Trophoblast cell (in vitro differentiated cells and primary cell): ENCODE data around the gene CDA. TPM values are rescaled to one million over a fixed set of nuclear protein-coding genes. Genes with fewer than 3 reads are reported as not detected.
A peak's percentile ranks its signal among the peaks of the same experiment; 100 is the strongest.

ENCODE experiments used
- DNase-seq, 2 donors: peaks; one replicate each; pipeline ENCODE4 v3.0.0-alpha.2; 2016
- H2AFZ ChIP-seq: 2 replicates; pipeline ENCODE4 v1.6.1; 2013; ENCODE audit warnings: low read length, moderate library complexity, mild to moderate bottlenecking; ENCODE audit not compliant: insufficient read depth, poor library complexity
- H2AK5ac ChIP-seq: 2 replicates; pipeline ENCODE4 v1.6.1; 2013; ENCODE audit warnings: mild to moderate bottlenecking, low read length
- H2BK120ac ChIP-seq: 2 replicates; pipeline ENCODE4 v1.6.1; 2013; ENCODE audit warnings: low read length, mild to moderate bottlenecking, moderate library complexity; ENCODE audit not compliant: insufficient read depth, poor library complexity
- H2BK12ac ChIP-seq: 2 replicates; pipeline ENCODE4 v1.6.1; 2013; ENCODE audit warnings: mild to moderate bottlenecking, low read length, moderate library complexity
- H2BK5ac ChIP-seq: 2 replicates; pipeline ENCODE4 v1.6.1; 2013; ENCODE audit warnings: low read length, low read depth, moderate library complexity, mild to moderate bottlenecking; ENCODE audit not compliant: poor library complexity
- H3K14ac ChIP-seq: 2 replicates; pipeline ENCODE4 v1.6.1; 2013; ENCODE audit warnings: mild to moderate bottlenecking, low read length
- H3K18ac ChIP-seq: 2 replicates; pipeline ENCODE4 v1.6.1; 2013; ENCODE audit warnings: mild to moderate bottlenecking, low read length
- H3K23ac ChIP-seq: 2 replicates; pipeline ENCODE4 v1.6.1; 2013; ENCODE audit warnings: low read length
- H3K27ac ChIP-seq: 2 replicates; pipeline ENCODE4 v1.5.1; 2013; ENCODE audit warnings: low read depth, mild to moderate bottlenecking, inconsistent platforms, low read length, moderate library complexity
- H3K27me3 ChIP-seq: 2 replicates; pipeline ENCODE4 v1.6.1; 2013; ENCODE audit warnings: inconsistent platforms, mild to moderate bottlenecking, low read length, moderate library complexity; ENCODE audit not compliant: insufficient read depth
- H3K36me3 ChIP-seq, 2 experiments: 1 replicate in 1 of 2; 2 replicates in 1 of 2; pipeline ENCODE4 v1.6.1; 2013; ENCODE audit warnings: low read length in 2 of 2, mild to moderate bottlenecking in 2 of 2, moderate library complexity in 1 of 2; ENCODE audit not compliant: insufficient read depth in 2 of 2, control insufficient read depth in 1 of 2
- H3K4ac ChIP-seq: 2 replicates; pipeline ENCODE4 v1.6.1; 2013; ENCODE audit warnings: low read depth, mild to moderate bottlenecking, low read length, moderate library complexity
- H3K4me1 ChIP-seq, 2 experiments: 1 replicate in 1 of 2; 2 replicates in 1 of 2; pipeline ENCODE4 v1.6.1; 2013; ENCODE audit warnings: low read length in 2 of 2, mild to moderate bottlenecking in 2 of 2, moderate library complexity in 1 of 2; ENCODE audit not compliant: insufficient read depth in 2 of 2, control insufficient read depth in 1 of 2
- H3K4me2 ChIP-seq: 2 replicates; pipeline ENCODE4 v1.6.1; 2013; ENCODE audit warnings: inconsistent platforms, mild to moderate bottlenecking, low read length, moderate library complexity
- H3K4me3 ChIP-seq: 2 replicates; pipeline ENCODE4 v1.5.1; 2013; ENCODE audit warnings: mild to moderate bottlenecking, low read depth, low read length, inconsistent platforms
- H3K79me1 ChIP-seq: one replicate; pipeline ENCODE4 v1.6.1; 2013; ENCODE audit warnings: low read length
- H3K79me2 ChIP-seq: 2 replicates; pipeline ENCODE4 v1.6.1; 2013; ENCODE audit warnings: low read length, mild to moderate bottlenecking; ENCODE audit not compliant: control insufficient read depth, insufficient read depth, poor library complexity
- H3K9ac ChIP-seq: 2 replicates; pipeline ENCODE4 v1.6.1; 2013; ENCODE audit warnings: mild to moderate bottlenecking, low read length
- H3K9me3 ChIP-seq: 2 replicates; pipeline ENCODE4 v1.6.1; 2013; ENCODE audit warnings: low read depth, mild to moderate bottlenecking, control low read depth, inconsistent platforms, low read length; ENCODE audit not compliant: insufficient read depth
- H4K12ac ChIP-seq: 2 replicates; pipeline ENCODE4 v1.6.1; 2013; ENCODE audit warnings: low read depth, mild to moderate bottlenecking, low read length, moderate library complexity
- H4K8ac ChIP-seq: 2 replicates; pipeline ENCODE4 v1.6.1; 2013; ENCODE audit warnings: low read depth, mild to moderate bottlenecking, low read length, moderate library complexity
- H4K91ac ChIP-seq: one replicate; pipeline ENCODE4 v1.6.1; 2013; ENCODE audit warnings: low read depth, mild to moderate bottlenecking, low read length, moderate library complexity
- WGBS: extraction: QIAGEN DNeasy Blood & Tissue Kit; methylation state at CpG from one replicate; pipeline ENCODE4 v1.1.7; 2013; ENCODE audit warnings: missing lambda C conversion rate; ENCODE audit not compliant: insufficient read length, insufficient coverage; ENCODE audit errors: extremely low coverage; 5-methylcytosine and 5-hydroxymethylcytosine counted together
- polyA plus RNA-seq: library from polyadenylated mRNA; stranded (reverse); fragments of 200-250 nt; gene quantifications from 2 replicates; pipeline ENCODE4 v1.2.3, GENCODE V29; 2013

The CDA gene
- polyA plus RNA-seq: 0.16 and 0.21 TPM in 2 replicates

- WGBS: no CpG with 5 or more reads among the region's 11 CpGs
Measured at GRCh38 chr1:20588634-20589225, at the start of gene CDA. TSS of gene CDA (plus strand) at chr1:20589097. CDS start at chr1:20589130, 33 bp downstream.

GRCh38 chr1:20540281-20540680 is 48.6 kb upstream of the CDA start:
- Histone ChIP-seq H3K14ac (no peak overlapping the region), H3K9me3 (no peaks in the 10 kb centered on the region), H2BK12ac (no peak overlapping the region), H3K4ac (no peak overlapping the region), H2BK5ac (no peak overlapping the region), H4K12ac (no peak overlapping the region), H2AK5ac (no peak overlapping the region), H3K79me2 (no peaks in the 10 kb centered on the region), H3K9ac (no peak overlapping the region), H4K8ac (no peak overlapping the region), H3K4me1 (no peaks in the 10 kb centered on the region), H3K4me2 (no peak overlapping the region), H3K79me1 (no peaks in the 10 kb centered on the region), H3K27ac (no peak overlapping the region), H4K91ac (no peak overlapping the region), H2AFZ (no peak overlapping the region), H3K4me3 (no peak overlapping the region), H3K23ac (no peak overlapping the region), H2BK120ac (no peak overlapping the region), H3K27me3 (no peaks in the 10 kb centered on the region), H3K18ac (no peak overlapping the region), H3K36me3 (no peaks in the 10 kb centered on the region)
- no peak for DNase-seq
- no CpG with 5 or more reads among the region's 1 CpG for WGBS

More at GRCh38 chr1:20588634-20589225, at the start of gene CDA:
- Histone ChIP-seq H3K36me3 (no peaks in the 10 kb centered on the region), H2BK12ac (no peak within 1 kb of the TSS), H4K8ac (no peak within 1 kb of the TSS), H3K27ac (no peak within 1 kb of the TSS), H3K27me3 (no peaks in the 10 kb centered on the region), H3K4ac (no peak within 1 kb of the TSS), H3K9me3 (peaks cover 4% of the 10 kb centered on the region), H3K79me2 (peaks cover 2% of the 10 kb centered on the region), H3K4me3 (no peak within 1 kb of the TSS), H3K18ac (no peak within 1 kb of the TSS), H3K4me2 (no peak within 1 kb of the TSS), H4K12ac (no peak within 1 kb of the TSS), H2BK5ac (no peak within 1 kb of the TSS), H3K23ac (no peak within 1 kb of the TSS), H4K91ac (no peak within 1 kb of the TSS), H2AK5ac (no peak within 1 kb of the TSS), H3K4me1 (no peaks in the 10 kb centered on the region), H2BK120ac (no peak within 1 kb of the TSS), H3K79me1 (no peaks in the 10 kb centered on the region), H3K9ac (no peak within 1 kb of the TSS), H2AFZ (no peak within 1 kb of the TSS), H3K14ac (no peak within 1 kb of the TSS)
- peak in 1 of 2 donors; percentile 56 for DNase-seq

- no peak overlapping the region for H4K8ac ChIP-seq
- no peaks in the 10 kb centered on the region for H3K79me1 ChIP-seq
- H2BK5ac ChIP-seq: no peak overlapping the region
- no peak overlapping the region for H3K23ac ChIP-seq
- no peaks in the 10 kb centered on the region for H3K4me1 ChIP-seq
- no CpG with 5 or more reads among the region's 3 CpGs for WGBS
- no peak overlapping the region for H3K14ac ChIP-seq
- no peak overlapping the region for H3K4ac ChIP-seq
- H3K9ac ChIP-seq: no peak overlapping the region
- H3K18ac ChIP-seq: no peak overlapping the region
- no peak overlapping the region for H2AK5ac ChIP-seq
- no peak overlapping the region for H2BK12ac ChIP-seq
- no peak overlapping the region for H4K91ac ChIP-seq
- no peaks in the 10 kb centered on the region for H3K36me3 ChIP-seq
- H3K27ac ChIP-seq: no peak overlapping the region
- no peak overlapping the region for H4K12ac ChIP-seq
- H3K27me3 ChIP-seq: peaks cover 8% of the 10 kb centered on the region
- no peak overlapping the region for H2BK120ac ChIP-seq
- H2AFZ ChIP-seq: no peak overlapping the region
- H3K79me2 ChIP-seq: no peaks in the 10 kb centered on the region
- H3K4me3 ChIP-seq: no peak overlapping the region
- DNase-seq: no peak
- peaks cover 2% of the 10 kb centered on the region for H3K9me3 ChIP-seq
- no peak overlapping the region for H3K4me2 ChIP-seq
Measured at GRCh38 chr1:20546637-20547036, 42.3 kb upstream of the CDA start.

GRCh38 chr1:20551161-20551560 is 37.7 kb upstream of the CDA start:
- H3K4me3 ChIP-seq: no peak overlapping the region
- no peak overlapping the region for H2AFZ ChIP-seq
- no peak overlapping the region for H3K4me2 ChIP-seq
- no peak overlapping the region for H3K23ac ChIP-seq
- peaks cover 51% of the 10 kb centered on the region for H3K27me3 ChIP-seq
- no peaks in the 10 kb centered on the region for H3K79me1 ChIP-seq
- no peak overlapping the region for H4K8ac ChIP-seq
- no peak overlapping the region for H3K14ac ChIP-seq
- no peak overlapping the region for H3K4ac ChIP-seq
- no peak overlapping the region for H4K91ac ChIP-seq
- no peak overlapping the region for H2BK120ac ChIP-seq
- WGBS: no CpG with 5 or more reads among the region's 3 CpGs
- H3K27ac ChIP-seq: no peak overlapping the region
- no peaks in the 10 kb centered on the region for H3K79me2 ChIP-seq
- no peak overlapping the region for H2BK5ac ChIP-seq
- H3K36me3 ChIP-seq: no peaks in the 10 kb centered on the region
- DNase-seq: no peak
- no peak overlapping the region for H3K9ac ChIP-seq
- H3K18ac ChIP-seq: no peak overlapping the region
- H2AK5ac ChIP-seq: no peak overlapping the region
- H4K12ac ChIP-seq: no peak overlapping the region
- H3K9me3 ChIP-seq: peaks cover 2% of the 10 kb centered on the region
- no peak overlapping the region for H2BK12ac ChIP-seq
- peaks cover 10 to 11% of the 10 kb centered on the region in 2 experiments for H3K4me1 ChIP-seq
